ENCODE data around the gene RAP1GAP.

RAP1GAP gene

DNA sequence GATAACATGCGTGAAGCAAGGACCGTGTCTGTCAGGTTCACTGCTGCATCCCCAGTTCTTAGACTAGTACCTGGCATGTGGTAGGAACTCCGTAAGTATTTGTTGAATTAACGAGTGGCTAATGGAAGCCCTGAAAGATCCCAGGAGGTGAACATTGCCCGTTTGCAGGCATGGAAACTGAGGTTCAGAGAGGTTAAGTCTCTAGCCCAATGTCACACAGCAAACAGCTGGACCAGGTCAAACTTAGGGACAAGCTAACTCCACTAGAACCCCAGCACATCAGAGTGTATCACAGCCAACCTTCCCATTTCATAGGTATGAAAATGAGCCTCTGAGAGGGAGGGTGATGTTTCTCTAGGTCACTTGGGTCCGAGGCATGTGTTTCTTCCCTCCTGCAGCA is 27.6 kb downstream of the RAP1GAP start:
- Histone ChIP-seq H3K4me3 (ENCODE audit: low read depth in 1 of 2, low read length in 2 of 2) (no peak overlapping the region), H2AFZ (ENCODE audit: low read depth, low read length) (no peak overlapping the region), H3K9ac (ENCODE audit: low read depth, low read length) (no peak overlapping the region), H3K4me2 (ENCODE audit: insufficient read depth, low read length) (no peak overlapping the region), H3K9me3 (ENCODE audit: insufficient read depth, low read length, severe bottlenecking) (no peaks in the 10 kb centered on the region), H3K27ac (ENCODE audit: low read length) (no peak overlapping the region), H3K79me2 (ENCODE audit: insufficient read depth, low read length) (no peaks in the 10 kb centered on the region), H3K4me1 (ENCODE audit: insufficient read depth, low read length) (no peaks in the 10 kb centered on the region), H3K36me3 (ENCODE audit: insufficient read depth, low read length) (no peaks in the 10 kb centered on the region), H3K27me3 (ENCODE audit: insufficient read depth, low read length, poor library complexity) (no peaks in the 10 kb centered on the region), H4K20me1 (ENCODE audit: insufficient read depth, low read length) (peaks cover 17% of the 10 kb centered on the region; the same call in 1 of the 2 replicates)
- no peak for TF ChIP-seq EZH2 (IDR thresholded peaks at IDR 0.05; ENCODE audit: borderline replicate concordance, low read depth, low read length, severe bottlenecking)
- TF ChIP-seq, protein P1, sequence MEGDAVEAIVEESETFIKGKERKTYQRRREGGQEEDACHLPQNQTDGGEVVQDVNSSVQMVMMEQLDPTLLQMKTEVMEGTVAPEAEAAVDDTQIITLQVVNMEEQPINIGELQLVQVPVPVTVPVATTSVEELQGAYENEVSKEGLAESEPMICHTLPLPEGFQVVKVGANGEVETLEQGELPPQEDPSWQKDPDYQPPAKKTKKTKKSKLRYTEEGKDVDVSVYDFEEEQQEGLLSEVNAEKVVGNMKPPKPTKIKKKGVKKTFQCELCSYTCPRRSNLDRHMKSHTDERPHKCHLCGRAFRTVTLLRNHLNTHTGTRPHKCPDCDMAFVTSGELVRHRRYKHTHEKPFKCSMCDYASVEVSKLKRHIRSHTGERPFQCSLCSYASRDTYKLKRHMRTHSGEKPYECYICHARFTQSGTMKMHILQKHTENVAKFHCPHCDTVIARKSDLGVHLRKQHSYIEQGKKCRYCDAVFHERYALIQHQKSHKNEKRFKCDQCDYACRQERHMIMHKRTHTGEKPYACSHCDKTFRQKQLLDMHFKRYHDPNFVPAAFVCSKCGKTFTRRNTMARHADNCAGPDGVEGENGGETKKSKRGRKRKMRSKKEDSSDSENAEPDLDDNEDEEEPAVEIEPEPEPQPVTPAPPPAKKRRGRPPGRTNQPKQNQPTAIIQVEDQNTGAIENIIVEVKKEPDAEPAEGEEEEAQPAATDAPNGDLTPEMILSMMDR (IDR thresholded peaks at IDR 0.05; ENCODE audit: borderline replicate concordance, extremely low read depth, low read length, poor library complexity, severe bottlenecking), result no peak
- DNase-seq, result no peak
- no peak for ATAC-seq (ENCODE audit: insufficient read depth, low read depth)

DNA sequence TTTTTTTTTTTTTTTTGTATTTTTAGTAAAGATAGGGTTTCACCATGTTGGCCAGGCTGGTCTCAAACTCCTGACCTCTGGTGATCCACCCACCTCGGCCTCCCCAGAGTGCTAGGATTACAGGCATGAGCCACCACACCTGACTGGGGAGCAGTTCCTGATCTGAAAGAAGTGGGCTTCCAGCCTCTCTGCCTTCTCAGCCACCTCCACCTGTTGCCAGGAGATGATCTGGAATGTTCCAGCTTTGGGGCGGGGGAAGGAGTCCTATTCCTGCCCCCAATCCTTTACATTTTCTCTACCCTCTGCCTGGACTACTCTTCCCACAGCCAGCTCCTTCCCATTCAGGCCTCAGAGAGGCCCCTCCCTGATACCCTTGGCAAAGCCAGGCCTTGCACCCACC is 28.1 kb downstream of the RAP1GAP start:
- no peak overlapping the region for H3K4me3 ChIP-seq (ENCODE audit: low read depth in 1 of 2, low read length in 2 of 2)
- no peak overlapping the region for H2AFZ ChIP-seq (ENCODE audit: low read depth, low read length)
- H3K9me3 ChIP-seq (ENCODE audit: insufficient read depth, low read length, severe bottlenecking), result no peaks in the 10 kb centered on the region
- no peaks in the 10 kb centered on the region for H3K27me3 ChIP-seq (ENCODE audit: insufficient read depth, low read length, poor library complexity)
- H3K79me2 ChIP-seq (ENCODE audit: insufficient read depth, low read length), result no peaks in the 10 kb centered on the region
- TF ChIP-seq EZH2 (IDR thresholded peaks at IDR 0.05; ENCODE audit: borderline replicate concordance, low read depth, low read length, severe bottlenecking), result no peak
- TF ChIP-seq, protein P1 (IDR thresholded peaks at IDR 0.05; ENCODE audit: borderline replicate concordance, extremely low read depth, low read length, poor library complexity, severe bottlenecking), result no peak
- no peak for DNase-seq
- ATAC-seq (ENCODE audit: insufficient read depth, low read depth), result no peak
- peaks cover 15% of the 10 kb centered on the region; the same call in 1 of the 2 replicates for H4K20me1 ChIP-seq (ENCODE audit: insufficient read depth, low read length)
- H3K4me2 ChIP-seq (ENCODE audit: insufficient read depth, low read length), result no peak overlapping the region
- no peaks in the 10 kb centered on the region for H3K36me3 ChIP-seq (ENCODE audit: insufficient read depth, low read length)
- no peak overlapping the region for H3K9ac ChIP-seq (ENCODE audit: low read depth, low read length)
- H3K27ac ChIP-seq (ENCODE audit: low read length), result no peak overlapping the region
- no peaks in the 10 kb centered on the region for H3K4me1 ChIP-seq (ENCODE audit: insufficient read depth, low read length)

DNA sequence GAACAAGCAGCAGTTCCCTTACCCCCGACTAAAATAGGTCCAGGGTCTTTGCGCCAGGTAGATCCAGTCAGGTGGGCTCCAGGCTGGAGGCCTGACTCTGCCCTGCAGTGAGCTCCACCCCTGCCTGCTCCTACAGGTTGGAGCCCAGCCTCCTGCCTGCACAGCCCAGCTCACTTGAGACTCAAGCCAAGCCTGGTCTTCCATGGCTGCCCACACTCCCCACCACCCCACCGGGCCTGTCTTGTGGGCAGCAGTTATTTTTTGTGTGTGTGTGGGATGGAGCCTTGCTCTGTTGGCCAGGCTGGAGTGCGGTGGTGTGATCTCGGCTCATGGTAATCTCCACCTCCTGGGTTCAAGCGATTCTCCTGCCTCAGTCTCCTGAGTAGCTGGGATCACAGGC is 28.5 kb downstream of the RAP1GAP start:
- no peaks in the 10 kb centered on the region for H3K27me3 ChIP-seq (ENCODE audit: insufficient read depth, low read length, poor library complexity)
- peaks cover 11% of the 10 kb centered on the region; the same call in 1 of the 2 replicates for H4K20me1 ChIP-seq (ENCODE audit: insufficient read depth, low read length)
- H3K79me2 ChIP-seq (ENCODE audit: insufficient read depth, low read length), result no peaks in the 10 kb centered on the region
- TF ChIP-seq EZH2 (IDR thresholded peaks at IDR 0.05; ENCODE audit: borderline replicate concordance, low read depth, low read length, severe bottlenecking), result no peak
- TF ChIP-seq, protein P1 (IDR thresholded peaks at IDR 0.05; ENCODE audit: borderline replicate concordance, extremely low read depth, low read length, poor library complexity, severe bottlenecking), result no peak
- no peak for ATAC-seq (ENCODE audit: insufficient read depth, low read depth)
- DNase-seq, result no peak
- no peak overlapping the region for H3K4me2 ChIP-seq (ENCODE audit: insufficient read depth, low read length)
- H3K36me3 ChIP-seq (ENCODE audit: insufficient read depth, low read length), result no peaks in the 10 kb centered on the region
- no peak overlapping the region for H3K4me3 ChIP-seq (ENCODE audit: low read depth in 1 of 2, low read length in 2 of 2)
- no peaks in the 10 kb centered on the region for H3K4me1 ChIP-seq (ENCODE audit: insufficient read depth, low read length)
- no peak overlapping the region for H3K9ac ChIP-seq (ENCODE audit: low read depth, low read length)
- no peak overlapping the region for H2AFZ ChIP-seq (ENCODE audit: low read depth, low read length)
- no peaks in the 10 kb centered on the region for H3K9me3 ChIP-seq (ENCODE audit: insufficient read depth, low read length, severe bottlenecking)
- H3K27ac ChIP-seq (ENCODE audit: low read length), result no peak overlapping the region

DNA sequence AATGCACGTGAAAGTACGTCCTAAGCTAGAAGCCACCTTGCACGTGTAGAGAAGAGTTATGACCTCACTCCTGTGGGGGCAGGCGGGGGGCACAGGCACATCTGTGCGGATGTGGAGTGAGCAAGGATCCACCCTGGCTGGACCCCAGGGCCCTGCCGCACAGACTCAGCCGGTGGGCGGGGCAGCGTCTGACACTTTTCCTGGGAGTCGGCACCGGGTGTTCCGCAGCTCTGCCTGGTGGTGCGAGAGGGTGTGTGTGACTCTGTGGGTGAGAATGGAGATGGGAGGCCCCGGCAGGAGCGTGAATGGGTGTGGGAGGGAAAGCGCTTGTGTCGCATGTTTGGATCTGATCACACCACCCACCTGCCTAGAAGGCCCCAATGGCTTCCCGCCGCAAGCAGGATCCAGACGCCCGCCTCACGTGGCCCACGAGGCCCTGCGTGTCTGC is 29.5 kb downstream of the RAP1GAP start:
- Histone ChIP-seq H2AFZ (ENCODE audit: low read depth, low read length) (no peak overlapping the region), H3K9me3 (ENCODE audit: insufficient read depth, low read length, severe bottlenecking) (no peaks in the 10 kb centered on the region), H3K4me2 (ENCODE audit: insufficient read depth, low read length) (no peak overlapping the region), H3K9ac (ENCODE audit: low read depth, low read length) (no peak overlapping the region), H3K27ac (ENCODE audit: low read length) (no peak overlapping the region), H4K20me1 (ENCODE audit: insufficient read depth, low read length) (peaks cover 18% of the 10 kb centered on the region), H3K36me3 (ENCODE audit: insufficient read depth, low read length) (no peaks in the 10 kb centered on the region), H3K4me3 (ENCODE audit: low read depth in 1 of 2, low read length in 2 of 2) (no peak overlapping the region), H3K79me2 (ENCODE audit: insufficient read depth, low read length) (no peaks in the 10 kb centered on the region), H3K27me3 (ENCODE audit: insufficient read depth, low read length, poor library complexity) (no peaks in the 10 kb centered on the region), H3K4me1 (ENCODE audit: insufficient read depth, low read length) (no peaks in the 10 kb centered on the region)
- no peak for DNase-seq
- TF ChIP-seq, protein P1 (IDR thresholded peaks at IDR 0.05; ENCODE audit: borderline replicate concordance, extremely low read depth, low read length, poor library complexity, severe bottlenecking), result no peak
- no peak for TF ChIP-seq EZH2 (IDR thresholded peaks at IDR 0.05; ENCODE audit: borderline replicate concordance, low read depth, low read length, severe bottlenecking)
- no peak for ATAC-seq (ENCODE audit: insufficient read depth, low read depth)
